ENCODE data around the gene UBE2G1. TPM values are rescaled to one million over a fixed set of nuclear protein-coding genes. Genes with fewer than 3 reads are reported as not detected.

UBE2G1 gene
- total and polyA plus RNA-seq, 2 of the 13 experiments (the other 11 are each of a cell fraction or from before 2014, with no cell fraction given) = 27.9 to 42.6 TPM

- no peak overlapping the region for H3K4me3 ChIP-seq (replicated peaks in 1 of 3; ENCODE audit: insufficient read depth in 1 of 3, low read depth in 2 of 3, low read length in 3 of 3)
- WGBS (ENCODE audit: low lambda C conversion rate) = 23% methylated on average over 5 of the region's 7 CpGs
- no peak overlapping the region for H3K27ac ChIP-seq (ENCODE audit: extremely low read length, insufficient read depth, low read length)
- intact Hi-C loops (cut with micrococcal nuclease; ENCODE audit: unreplicated experiment) = no loop called here
- H3K36me3 ChIP-seq (replicated peaks in 1 of 2; ENCODE audit: control insufficient read depth in 1 of 2, insufficient read depth in 2 of 2, low read length in 2 of 2) = no peaks in the 10 kb centered on the region
- H3K27me3 ChIP-seq (ENCODE audit: control insufficient read depth in 1 of 2, insufficient read depth in 2 of 2, low read length in 2 of 2) = no peaks in the 10 kb centered on the region
- no peaks in the 10 kb centered on the region for H4K20me1 ChIP-seq (ENCODE audit: insufficient read depth, low read length)
- TF ChIP-seq SIX1 (CRISPR knock-in tag; IDR thresholded peaks at IDR 0.05; ENCODE audit: borderline replicate concordance) (no peak), ZSCAN25 (CRISPR knock-in tag; IDR thresholded peaks at IDR 0.05) (0 out of 2 replicates have a peak, but pooled peaks have one; percentile 24), ZMYM3 (CRISPR knock-in tag; IDR thresholded peaks at IDR 0.05) (0 out of 2 replicates have a peak, but pooled peaks have one; percentile 21), ZNF687 (CRISPR knock-in tag; IDR thresholded peaks at IDR 0.05) (0 out of 2 replicates have a peak, but pooled peaks have one; percentile 12), RAD21 (CRISPR knock-in tag; IDR thresholded peaks at IDR 0.05) (no peak), KDM5B (CRISPR knock-in tag; IDR thresholded peaks at IDR 0.05; ENCODE audit: borderline replicate concordance) (no peak)
- peaks cover 18% of the 10 kb centered on the region for H3K4me1 ChIP-seq (ENCODE audit: insufficient read depth, low read length)
- DNase-seq (ENCODE audit: low spot score) = no peak
- H3K4me2 ChIP-seq (ENCODE audit: low read depth, low read length) = peak overlapping the region; percentile 37; the same call in 1 of the 2 replicates
- H3K79me2 ChIP-seq (ENCODE audit: insufficient read depth, low read length) = no peaks in the 10 kb centered on the region
- FAIRE-seq = no peak
- no TSS peak for BruUV-seq (replicated peaks)
- no peak overlapping the region for H2AFZ ChIP-seq (ENCODE audit: low read length)
- peak; percentile 83 for ATAC-seq
- ChIA-PET POLR2A (no interaction called here), CTCF (ENCODE audit: low intra/inter-chr PET ratio, low total read pairs) (no interaction called here)
- no peaks in the 10 kb centered on the region for H3K9me3 ChIP-seq (ENCODE audit: low read length)
- H3K9ac ChIP-seq (ENCODE audit: insufficient read depth, low read depth, low read length) = no peak overlapping the region
- in situ Hi-C loops (cut with HindIII; ENCODE audit: extremely low pct_ligation_motif_present, low pct_unique_long_range_greater_than_20kb) = no loop called here
These were observed 38.7 kb upstream of the UBE2G1 start for GRCh38 chr17:4405038-4405669.

Measured in HepG2 (cell line).